Thoracic aorta (tissue), 2 donors: ENCODE measurements around the gene TBC1D10B. TPM values are rescaled to one million over a fixed set of nuclear protein-coding genes. Genes with fewer than 3 reads are reported as not detected.

ENCODE experiments used
- ATAC-seq: fragments of 150-250 bp; one replicate; pipeline ENCODE4 v1.8.0; 2017; ENCODE audit warnings: low read depth; ENCODE audit not compliant: insufficient number of reproducible peaks, low FRiP score
- DNase-seq: peaks from one replicate; pipeline ENCODE4 v3.0.0-alpha.2; 2020; ENCODE audit warnings: low spot score
- H3K27ac ChIP-seq, 2 donors: fragments of 200-600 bp; sonication (generic); 1 replicate in 1 of 2; 2 replicates in 1 of 2; pipeline ENCODE4 v1.5.1; 2016; ENCODE audit warnings: mild to moderate bottlenecking in 2 of 2, moderate library complexity in 2 of 2
- H3K27me3 ChIP-seq: fragments of 200-600 bp; sonication (generic); replicated peaks from 2 replicates; pipeline ENCODE4 v1.6.0; 2016; ENCODE audit warnings: mild to moderate bottlenecking; ENCODE audit not compliant: insufficient read depth
- H3K36me3 ChIP-seq: fragments of 200-600 bp; sonication (generic); one replicate; pipeline ENCODE4 v1.5.1; 2016
- H3K4me1 ChIP-seq, 2 donors: fragments of 200-600 bp; sonication (generic); 1 replicate in 1 of 2; 2 replicates in 1 of 2; pipeline versions ENCODE4 v1.5.1 to v1.6.0; 2016; ENCODE audit warnings: low read depth in 2 of 2, mild to moderate bottlenecking in 1 of 2; ENCODE audit not compliant: control insufficient read depth in 1 of 2
- H3K4me3 ChIP-seq: fragments of 200-600 bp; sonication (generic); 2 replicates; pipeline ENCODE4 v1.5.1; 2016; ENCODE audit warnings: mild to moderate bottlenecking
- H3K9me3 ChIP-seq: fragments of 200-600 bp; sonication (generic); 2 replicates; pipeline ENCODE4 v1.5.1; 2016
- CTCF ChIP-seq: fragments of 200-600 bp; sonication (generic); IDR thresholded peaks from one replicate; pipeline ENCODE4 v1.5.1; 2019; ENCODE audit warnings: antibody characterized with exemption
- total RNA-seq, 2 donors: library from RNA; depleted of rRNA; stranded (reverse); fragments of >200 nt; gene quantifications; one replicate each; pipeline versions ENCODE4 v1.1.0 to v1.2.3, GENCODE V29; 2016

The TBC1D10B gene
- total RNA-seq, 2 donors from 2014 or later: 34.5 TPM

DNA sequence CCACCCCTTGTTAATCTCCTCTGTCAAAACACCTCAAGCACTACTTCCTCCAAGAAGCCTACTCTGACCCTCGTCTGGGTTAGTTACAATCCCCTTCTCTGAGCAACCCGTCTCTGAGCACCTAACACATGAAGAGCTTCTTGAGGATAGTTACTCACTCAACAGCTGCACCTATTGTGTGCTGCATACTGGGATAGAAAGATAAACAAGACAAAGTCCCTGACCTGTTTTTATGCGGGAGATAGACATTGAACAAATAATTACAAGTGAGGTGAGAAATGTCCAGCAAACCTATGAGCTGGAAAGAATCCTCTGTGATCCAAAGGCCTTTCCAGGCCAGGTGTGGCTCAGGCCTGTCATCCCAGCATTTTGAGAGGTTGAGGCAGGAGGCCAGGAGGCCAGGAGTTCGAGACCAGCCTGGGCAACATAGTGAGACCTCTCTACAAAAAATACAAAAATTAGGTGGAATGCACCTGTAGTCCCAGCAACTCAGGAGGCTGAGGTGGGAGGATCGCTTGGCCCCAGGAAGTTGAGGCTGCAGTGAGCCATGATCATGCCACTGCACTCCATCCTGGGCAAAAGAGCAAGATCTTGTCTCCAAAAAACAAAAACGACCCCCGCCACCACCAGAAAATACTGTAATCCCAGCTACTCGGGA, 31.6 kb upstream of the TBC1D10B start:
- Histone ChIP-seq H3K27me3 (no peaks in the 10 kb centered on the region), H3K9me3 (no peaks in the 10 kb centered on the region), H3K4me1 (peaks cover 9 to 22% of the 10 kb centered on the region in 2 donors), H3K36me3 (peaks cover 8% of the 10 kb centered on the region), H3K4me3 (no peak overlapping the region), H3K27ac (no peak overlapping the region)
- no peak for DNase-seq
- no peak for ATAC-seq
- no peak for TF ChIP-seq CTCF

DNA sequence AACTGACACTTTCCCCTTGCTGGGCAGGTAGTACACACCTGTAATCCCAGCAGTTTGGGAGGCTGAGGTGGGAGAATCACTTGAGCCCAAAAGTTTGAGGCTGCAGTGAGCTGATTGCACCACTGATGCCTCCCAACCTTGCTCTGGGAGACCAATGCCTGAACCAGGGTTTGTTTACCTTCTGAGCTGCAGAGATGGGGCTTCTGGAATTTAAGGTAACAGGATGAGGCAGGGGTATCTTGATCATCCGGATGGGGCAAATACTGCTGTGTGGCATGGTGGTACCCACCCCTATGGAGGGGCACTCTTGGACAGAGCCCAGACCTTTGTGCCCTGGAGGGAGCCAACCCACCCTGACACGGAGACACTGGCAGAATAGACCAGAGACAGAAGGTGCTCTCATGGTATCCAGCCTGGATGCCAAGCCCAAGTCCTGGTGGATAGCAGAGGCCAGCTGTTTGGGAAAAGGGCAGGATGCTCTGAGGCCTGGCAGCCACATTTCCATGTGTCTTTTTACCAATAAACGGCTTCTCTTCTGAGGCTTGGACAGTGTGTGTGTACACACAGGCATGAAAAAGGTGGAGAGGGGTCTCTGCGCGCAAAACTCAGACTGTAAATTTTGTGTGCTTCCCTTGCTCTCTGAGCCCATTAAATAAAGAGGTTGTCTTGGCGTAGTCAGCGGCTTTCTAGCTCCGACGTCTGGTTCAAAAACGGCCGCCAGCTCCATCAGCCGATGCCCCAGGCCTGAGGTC, 29.3 kb upstream of the TBC1D10B start:
- Histone ChIP-seq H3K36me3 (peaks cover 8% of the 10 kb centered on the region), H3K4me3 (peak overlapping the region; percentile 76), H3K27me3 (no peaks in the 10 kb centered on the region), H3K9me3 (no peaks in the 10 kb centered on the region), H3K27ac (peak overlapping the region; percentile 87 to 92), H3K4me1 (peaks cover 14 to 28% of the 10 kb centered on the region in 2 donors)
- ATAC-seq (no peak), DNase-seq (no peak)
- TF ChIP-seq CTCF: no peak

GRCh38 chr16:30398661-30399434, 28.6 kb upstream of the TBC1D10B start:
- no peak for TF ChIP-seq CTCF
- H3K4me3 ChIP-seq: no peak overlapping the region
- H3K27ac ChIP-seq: peak overlapping the region; percentile 87 to 92
- peaks cover 8% of the 10 kb centered on the region for H3K36me3 ChIP-seq
- no peak for ATAC-seq
- peaks cover 17 to 36% of the 10 kb centered on the region in 2 donors for H3K4me1 ChIP-seq
- H3K9me3 ChIP-seq: no peaks in the 10 kb centered on the region
- H3K27me3 ChIP-seq: no peaks in the 10 kb centered on the region
- DNase-seq: no peak

GRCh38 chr16:30397776-30398660, 27.7 kb upstream of the TBC1D10B start:
- Histone ChIP-seq H3K4me1 (peaks cover 17 to 37% of the 10 kb centered on the region in 2 donors), H3K36me3 (peaks cover 8% of the 10 kb centered on the region), H3K9me3 (no peaks in the 10 kb centered on the region), H3K27ac (no peak overlapping the region), H3K27me3 (no peaks in the 10 kb centered on the region), H3K4me3 (no peak overlapping the region)
- ATAC-seq (no peak), DNase-seq (no peak)
- no peak for TF ChIP-seq CTCF
